Measurements from ENCODE around the gene DAB1.

Gene DAB1

DNA sequence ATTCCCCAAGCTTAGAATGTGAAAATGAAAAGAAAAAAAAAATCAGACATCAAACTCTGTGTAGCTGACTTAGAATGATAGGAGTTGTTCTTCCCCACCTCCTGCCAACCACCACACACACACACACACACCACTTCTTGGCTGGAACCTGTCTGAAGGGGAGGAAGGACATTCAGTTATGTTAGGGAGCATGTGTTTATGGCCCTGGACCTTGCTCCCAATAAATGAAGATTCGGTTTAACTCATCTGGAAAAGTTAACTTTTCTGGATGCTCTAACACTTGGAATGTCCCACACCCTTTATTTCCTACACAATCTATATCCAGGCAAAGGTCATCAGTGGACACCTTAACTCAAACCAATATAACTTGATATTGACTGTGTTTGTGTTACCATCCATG lies 112.4 kb downstream of the DAB1 start:
- no peak for DNase-seq

DNA sequence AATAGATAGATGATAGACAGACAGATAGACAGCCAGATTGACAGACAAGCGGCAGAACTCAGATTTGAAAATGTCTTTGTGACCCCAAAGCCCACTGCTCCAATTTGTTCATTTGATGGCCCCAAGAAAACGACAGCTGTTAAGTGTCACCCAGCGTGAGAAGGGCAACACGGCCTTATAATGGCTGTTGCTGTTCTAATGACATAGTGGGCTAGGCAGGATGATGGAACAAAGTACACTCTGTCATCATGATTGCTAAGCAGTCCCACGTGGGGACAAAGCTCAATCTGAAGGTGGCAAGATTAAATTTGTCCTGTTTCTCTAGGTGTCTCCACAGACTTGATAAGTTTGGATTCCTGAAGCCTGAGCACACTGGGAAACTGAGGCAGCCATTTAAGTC lies 112.9 kb downstream of the DAB1 start:
- DNase-seq: no peak

DNA sequence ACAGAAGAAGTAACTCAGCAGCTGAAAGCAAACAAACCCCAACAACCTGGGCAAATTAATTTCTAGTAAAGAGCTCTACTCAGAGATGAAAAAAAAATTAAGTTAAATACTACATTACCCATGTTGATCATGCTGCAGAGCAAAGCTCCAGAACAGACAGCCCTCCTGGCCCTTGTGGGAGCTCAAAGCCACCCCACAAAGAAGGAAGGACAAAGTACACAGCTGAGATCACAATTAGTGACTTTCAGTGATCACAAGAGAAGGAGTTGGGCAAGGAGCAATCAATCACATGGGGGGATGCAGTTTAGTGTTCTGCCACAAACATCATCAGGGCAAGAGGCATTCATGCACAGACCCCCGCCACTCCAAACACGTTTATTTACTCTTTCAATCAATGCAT lies 114.2 kb downstream of the DAB1 start:
- no peak for DNase-seq

DNA sequence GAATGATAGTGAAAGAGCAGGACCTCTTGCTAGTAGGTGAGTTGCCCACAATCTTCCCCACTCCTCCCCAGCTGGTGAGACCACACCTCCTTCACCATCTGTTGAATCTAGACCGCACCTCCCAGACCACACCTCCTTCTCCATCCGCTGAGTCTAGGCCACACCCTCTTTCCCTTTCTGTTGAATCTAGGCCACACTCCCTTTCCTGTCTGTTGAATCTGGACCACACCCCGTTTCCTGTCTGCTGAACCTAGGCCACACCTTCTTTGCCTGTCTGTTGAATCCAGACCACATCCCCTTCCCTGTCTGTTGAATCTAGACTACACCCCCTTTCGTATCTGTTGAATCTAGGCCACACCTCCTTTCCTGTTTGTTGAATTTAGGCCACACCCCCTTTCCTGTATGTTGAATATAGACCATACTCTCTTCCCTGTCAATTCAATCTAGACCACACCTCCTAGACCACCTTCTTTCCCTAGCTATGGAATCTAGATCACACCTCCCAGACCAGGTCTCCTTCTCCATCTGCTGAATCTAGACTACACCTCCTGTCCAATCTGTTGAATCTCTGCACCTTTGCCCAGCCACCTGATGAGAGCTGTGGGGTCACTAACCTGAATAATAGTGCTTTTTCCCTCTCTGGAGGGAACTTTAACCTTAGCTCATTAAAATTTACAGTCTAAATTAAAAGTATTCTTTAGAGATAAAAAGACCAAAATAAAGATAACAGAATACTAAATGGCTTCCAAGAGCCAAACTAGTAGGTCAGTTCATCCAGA lies 116.3 kb downstream of the DAB1 start:
- no peak for DNase-seq

DNA sequence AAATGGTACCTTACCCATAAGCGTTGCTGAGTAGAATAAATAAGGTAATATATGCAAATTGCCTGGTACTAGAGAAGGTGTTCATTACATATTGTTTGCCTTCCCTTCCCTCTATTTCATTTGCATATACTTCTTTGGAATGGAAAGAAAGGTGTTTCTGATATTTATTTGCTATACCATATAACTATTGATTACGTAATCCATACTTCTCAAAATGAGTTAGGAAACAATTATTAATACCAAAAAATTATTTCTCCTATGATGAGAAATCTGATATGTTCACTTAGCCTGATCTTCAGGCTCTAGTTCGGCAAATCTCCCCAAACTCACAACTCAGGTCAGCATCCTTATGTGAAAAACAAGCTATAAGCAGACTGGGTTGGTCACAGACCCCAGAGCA lies 119.3 kb downstream of the DAB1 start:
- DNase-seq: no peak

DNA sequence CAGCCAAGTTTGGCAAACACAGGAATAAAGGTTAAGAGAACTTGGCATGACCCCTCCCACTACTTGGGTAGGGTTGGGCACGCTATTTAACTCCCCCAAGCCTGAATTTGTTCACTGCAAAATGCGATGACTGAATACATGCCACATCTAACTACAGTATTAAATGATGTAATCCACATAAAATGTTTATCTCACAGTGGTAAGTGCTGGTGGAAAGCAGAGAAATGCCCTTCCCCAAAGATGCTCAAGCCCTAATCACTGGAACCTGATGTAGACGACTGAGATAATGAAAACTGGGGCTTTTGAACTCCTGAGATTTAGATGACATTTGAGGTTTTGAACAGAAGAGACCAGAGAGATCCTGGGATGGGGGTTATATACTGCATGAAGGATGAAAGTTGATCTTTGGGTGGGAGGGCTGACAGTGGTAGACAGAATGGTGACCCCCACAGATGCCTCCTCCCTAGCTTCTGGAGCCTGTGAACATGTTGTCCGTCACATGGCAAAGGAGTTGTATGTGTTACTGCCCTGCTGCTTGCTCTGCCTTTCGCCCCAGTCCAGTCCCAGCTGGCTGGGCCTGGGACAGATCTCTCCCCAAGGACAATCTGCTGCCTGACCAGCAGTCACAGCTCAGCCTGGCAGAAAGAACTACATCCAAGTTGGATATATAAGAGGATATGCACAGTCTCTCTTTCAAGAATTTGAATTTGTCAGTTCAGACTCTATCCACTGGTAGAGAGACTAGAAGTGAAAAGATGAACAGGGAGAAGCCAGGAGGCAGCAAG lies 120.9 kb downstream of the DAB1 start:
- no peak for DNase-seq

DNA sequence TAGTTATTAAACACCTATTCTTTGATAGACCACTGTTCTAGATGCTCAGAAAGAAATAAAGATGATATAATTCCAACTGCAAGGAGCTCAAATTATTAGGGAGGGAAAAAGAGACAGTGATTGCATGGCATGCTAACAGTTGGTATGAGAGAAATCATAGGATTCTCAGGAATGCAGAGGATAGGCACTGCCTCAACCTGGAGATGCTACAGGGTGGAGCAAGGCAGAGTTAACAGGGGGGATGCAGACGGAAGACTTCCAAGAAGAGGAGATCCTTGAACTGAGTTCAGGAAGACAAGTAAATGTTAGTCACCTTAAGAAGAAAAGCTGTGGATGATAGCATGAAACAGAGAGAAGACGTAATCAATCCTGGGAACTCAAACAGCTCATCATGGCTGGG lies 123.7 kb downstream of the DAB1 start:
- no peak for DNase-seq

DNA sequence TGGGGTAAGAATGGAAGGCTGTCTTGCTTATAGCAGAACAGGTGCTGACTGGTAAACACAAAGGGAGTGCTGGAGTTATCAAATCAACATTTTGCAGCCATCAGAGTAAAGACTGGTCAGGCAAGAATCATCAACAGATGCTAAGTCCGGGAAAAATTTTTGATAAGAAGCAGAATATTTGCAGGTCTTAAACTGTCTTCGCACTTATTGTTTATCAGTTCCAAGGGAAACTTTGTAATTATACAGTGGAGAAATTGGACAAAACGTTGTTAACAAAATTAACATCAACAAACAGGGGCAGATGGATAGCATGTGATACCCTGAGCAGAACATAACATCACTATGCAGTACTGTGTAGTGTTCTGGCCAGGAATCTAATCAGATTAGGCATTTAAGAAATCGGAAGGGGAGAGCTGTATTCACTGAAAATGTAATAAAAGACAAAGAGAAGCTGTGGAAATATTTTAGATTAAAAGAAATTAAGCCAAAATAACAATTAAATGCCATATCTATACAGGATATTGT lies 127.1 kb downstream of the DAB1 start:
- DNase-seq: no peak

DNA sequence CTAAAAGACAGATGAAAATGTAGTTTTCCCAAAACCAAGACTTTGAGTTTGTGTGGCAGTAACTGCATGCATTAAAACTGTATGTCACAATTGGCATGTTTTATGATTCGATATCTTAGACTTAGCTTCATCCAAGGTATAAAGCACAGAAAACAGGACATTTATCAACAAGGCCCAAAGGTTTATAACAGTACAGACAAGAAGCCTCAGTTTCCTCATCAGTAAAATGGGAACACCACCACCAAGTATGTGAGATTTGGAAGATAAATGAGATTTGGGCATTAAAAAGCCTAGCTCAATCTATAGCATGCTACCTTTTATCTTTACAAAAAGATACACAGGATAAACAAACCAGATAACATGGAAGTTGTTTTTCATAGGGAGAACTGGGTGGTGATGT lies 128.5 kb downstream of the DAB1 start:
- DNase-seq: no peak

DNA sequence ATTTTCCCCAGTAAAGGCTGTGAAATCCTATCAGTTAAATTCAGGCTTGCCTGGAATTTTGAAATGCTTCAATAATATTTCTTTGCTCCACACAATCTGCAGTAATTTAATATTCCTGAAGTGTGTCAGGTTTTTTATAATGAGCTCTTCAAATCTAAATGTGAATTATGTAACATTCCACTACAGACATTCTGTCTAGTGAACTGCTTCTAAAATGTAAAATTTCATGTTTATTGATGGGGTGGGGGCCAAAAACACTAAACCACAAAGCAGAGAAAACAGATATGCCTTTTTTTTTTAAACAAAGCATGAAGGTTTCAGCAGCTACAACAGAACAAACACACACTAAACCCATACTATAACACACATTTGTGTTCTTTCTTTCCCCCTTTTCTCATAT lies 129.7 kb downstream of the DAB1 start:
- no peak for DNase-seq

DNA sequence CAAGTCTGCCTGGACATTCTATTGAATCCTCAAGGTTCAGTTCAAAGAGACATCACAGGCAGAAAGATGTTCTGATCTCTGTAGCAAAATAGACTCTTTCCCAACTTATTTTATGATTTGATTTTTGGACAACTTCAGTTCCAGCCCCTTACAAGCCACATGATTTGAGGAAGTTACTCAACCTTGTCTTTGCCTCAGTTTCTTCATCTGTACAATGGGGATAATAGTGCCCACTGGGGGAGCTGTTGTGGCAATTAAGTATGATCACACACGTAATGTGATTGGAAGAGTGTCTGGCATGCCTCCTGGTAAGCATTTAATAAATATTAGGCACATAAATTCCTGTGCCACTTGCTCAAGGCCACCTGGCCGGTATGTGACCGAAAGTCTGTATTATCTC lies 130.6 kb downstream of the DAB1 start:
- DNase-seq: no peak

DNA sequence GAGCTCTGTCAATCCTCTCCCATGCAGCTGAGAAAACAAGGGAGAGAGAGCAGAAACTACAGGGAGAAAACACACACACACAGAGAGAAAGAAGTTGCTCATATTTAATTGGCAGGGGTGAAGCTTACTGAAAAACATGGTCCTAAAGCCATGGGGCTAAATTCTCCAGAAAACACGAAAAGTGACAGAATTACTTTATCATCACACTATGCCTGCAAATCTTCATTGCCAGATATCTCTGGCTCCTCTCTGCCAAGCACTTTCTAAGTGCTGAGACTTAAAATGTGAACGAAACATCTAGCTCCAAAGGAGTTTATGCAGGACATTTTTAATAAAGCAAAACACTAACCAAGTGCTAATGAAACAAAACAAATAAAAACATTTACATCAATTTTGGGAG lies 134.1 kb downstream of the DAB1 start:
- no peak for DNase-seq

DNA sequence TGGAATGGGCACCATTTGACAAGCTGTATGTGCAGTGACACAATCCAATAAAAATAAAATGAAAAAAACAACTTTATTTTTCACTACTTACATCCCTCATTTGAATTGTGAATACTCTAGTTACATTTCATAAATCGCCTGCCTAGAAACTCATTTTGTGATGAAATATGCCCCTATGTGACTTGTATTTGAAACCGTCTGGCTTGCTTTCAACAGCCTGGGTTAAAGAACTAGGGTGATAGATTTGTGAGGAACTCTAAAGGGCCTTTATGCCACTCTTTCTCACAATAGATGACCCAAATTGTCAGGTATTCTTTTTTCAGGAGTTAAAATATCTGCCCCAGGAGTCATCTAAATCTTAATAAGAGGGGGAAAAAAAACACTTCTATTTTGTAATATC lies 137.9 kb downstream of the DAB1 start:
- no peak for DNase-seq

DNA sequence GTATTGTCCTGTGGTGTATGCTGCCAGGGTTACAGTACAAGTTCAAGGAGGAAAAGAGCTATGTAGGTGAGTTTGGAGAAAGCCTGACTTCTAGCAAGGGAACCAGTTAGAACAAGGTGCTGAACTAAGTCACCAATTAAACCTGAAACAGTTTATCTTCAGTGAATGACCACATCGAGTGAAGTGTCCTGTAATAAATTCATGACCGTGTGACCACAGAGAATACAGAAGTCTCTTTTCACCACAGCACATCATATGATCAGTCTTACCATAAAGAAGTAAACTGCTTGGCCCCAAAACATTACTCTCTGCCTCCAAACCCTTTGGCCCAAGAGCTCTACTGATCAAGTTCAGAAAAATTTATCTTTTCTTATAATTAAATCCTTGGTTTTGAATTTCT lies 141.4 kb downstream of the DAB1 start:
- no peak for DNase-seq

DNA sequence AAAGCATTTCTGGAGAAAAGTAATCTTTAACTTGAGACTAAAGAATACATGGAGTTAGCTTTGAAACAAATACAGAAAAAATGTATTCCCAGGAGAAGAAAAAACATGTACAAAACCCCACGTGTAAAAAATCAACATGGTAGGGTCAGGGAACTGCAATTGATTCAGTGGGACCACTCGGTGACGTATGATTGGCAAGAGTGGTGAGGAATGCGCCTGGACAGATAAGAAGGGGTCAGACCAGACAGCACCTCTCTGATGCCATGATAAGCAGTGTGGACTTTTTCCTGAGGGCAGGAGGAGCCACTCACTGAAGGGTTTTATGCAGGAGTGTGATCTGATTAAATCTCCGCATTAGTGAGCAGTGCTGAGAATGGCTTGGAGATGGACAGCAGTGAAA lies 142.5 kb downstream of the DAB1 start:
- no peak for DNase-seq

DNA sequence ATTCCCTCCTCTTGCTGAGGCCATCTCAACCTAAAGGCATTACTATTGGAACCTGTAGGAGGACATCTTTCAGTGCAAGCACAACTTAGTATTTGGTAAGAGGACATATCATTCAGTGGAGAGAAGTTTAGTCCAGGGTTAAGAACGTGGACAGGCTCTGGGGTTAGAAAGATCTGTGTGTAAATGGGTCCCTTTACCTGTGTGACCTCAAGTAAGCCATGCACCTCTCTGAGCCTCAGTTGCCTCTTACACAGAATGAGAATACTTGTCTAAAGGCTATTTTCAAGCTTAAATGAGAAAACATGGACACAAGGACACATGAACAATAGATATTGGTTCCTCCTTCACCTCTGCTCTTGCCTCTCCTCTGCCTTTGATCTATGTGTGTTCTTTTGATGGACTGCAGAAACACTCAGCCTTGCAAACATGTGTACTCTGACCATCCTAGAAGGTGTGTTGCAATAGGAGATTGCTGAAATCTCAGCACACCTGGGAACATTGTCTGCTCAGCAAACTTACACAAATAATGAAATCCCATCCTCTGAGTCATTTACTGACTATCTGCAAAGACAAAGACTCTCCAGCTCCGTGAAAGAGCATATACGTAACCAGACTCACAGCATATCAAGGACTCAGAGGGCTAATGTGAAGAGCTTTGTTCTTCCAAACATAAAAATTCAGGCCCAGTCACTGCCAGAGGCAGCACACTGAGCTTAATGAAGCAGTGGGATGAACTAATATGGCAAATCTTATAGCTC lies 143.8 kb downstream of the DAB1 start:
- DNase-seq: no peak

DNA sequence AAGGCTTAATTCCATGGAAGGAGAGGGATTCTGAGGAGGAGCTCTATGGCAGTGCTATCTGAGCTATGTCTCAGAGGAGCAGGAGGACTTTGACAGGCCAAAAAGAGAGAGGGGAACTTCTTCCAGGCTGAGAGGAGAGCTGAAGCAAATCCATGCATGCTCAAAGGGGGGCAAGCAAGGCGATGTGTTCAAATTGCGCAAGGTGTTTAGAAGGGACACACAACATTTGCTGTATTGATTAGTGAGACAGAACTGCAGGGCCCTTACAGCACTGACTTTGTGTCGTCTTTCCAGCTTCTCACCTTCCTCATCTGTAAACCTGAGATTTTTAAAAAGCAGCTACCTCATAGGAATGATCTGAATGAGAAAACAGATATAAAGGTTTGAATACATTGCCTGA lies 145.3 kb downstream of the DAB1 start:
- DNase-seq: no peak

DNA sequence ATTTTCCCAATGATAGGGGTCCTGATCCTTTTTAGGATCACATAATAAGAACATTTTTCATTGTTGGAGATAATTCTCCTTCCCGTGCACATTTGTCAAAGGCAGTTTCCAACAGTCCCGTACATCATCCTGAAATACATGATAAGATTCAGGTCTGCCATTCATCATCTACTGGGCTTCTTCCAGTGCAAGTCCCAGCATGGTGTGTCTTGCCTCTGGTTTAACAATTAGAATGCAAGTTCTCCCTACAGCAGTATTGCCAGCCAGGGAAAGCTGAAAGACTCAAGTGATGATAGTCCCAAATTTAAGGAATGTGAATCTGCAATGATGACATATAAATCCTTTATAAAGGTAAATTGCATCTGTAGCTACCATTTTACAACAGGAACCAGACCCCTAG lies 146.2 kb downstream of the DAB1 start:
- no peak for DNase-seq

DNA sequence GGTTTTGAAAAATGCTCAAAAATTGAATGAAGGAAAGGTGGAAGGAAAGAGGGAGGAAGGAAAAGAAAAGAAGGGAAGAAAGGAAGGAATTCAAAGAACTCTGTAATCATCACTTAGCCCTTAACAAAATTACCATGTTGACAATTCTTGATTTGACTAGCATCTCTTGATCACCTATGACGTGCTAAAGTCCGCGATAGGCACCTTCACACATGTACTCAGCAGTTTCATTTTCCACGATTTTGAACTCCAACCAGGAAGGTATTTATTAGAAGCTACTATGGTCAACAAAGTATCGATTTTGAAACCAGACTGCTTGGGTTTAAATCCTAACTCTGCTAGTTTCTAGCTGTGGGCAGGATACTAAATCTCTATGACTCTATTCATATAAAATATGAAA lies 146.9 kb downstream of the DAB1 start:
- DNase-seq: no peak

DNA sequence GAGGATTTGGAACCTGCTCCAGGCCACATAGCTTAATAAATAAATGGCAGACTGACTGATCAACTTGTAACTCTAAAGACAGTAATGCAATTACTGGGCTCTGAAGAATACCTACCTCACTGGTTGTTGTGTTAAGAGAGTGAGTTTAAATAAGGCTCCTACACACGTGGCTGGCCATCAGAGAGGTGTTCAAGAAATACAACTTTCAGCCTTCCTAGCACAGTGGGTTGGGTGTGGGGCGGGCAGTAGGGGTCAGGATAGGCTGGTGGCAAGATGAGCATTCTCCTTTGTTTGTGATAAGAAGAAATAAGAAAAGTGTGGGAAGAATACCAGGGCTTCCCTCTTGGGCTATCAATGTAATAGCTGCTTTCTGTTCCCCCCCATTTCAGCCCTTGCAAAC lies 151.3 kb downstream of the DAB1 start:
- no peak for DNase-seq

DNA sequence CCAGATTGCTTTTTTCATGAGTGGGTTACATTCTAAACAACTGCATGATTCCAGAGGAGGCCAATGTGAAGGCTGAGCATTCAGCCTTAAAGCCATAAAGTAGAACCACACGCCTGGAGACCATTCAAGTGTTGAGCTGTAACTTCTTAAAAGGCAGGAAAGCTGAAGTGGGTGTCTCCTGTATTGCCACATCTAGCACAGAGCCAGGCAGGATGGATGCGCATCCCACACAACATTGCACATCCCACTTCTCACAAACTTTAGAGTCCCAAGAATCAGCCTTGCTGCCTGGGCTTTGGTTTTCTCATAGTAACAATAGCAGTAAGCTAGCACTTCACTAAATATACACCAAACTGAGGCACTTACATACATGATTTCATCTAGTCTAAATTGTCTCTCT lies 151.7 kb downstream of the DAB1 start:
- no peak for DNase-seq

DNA sequence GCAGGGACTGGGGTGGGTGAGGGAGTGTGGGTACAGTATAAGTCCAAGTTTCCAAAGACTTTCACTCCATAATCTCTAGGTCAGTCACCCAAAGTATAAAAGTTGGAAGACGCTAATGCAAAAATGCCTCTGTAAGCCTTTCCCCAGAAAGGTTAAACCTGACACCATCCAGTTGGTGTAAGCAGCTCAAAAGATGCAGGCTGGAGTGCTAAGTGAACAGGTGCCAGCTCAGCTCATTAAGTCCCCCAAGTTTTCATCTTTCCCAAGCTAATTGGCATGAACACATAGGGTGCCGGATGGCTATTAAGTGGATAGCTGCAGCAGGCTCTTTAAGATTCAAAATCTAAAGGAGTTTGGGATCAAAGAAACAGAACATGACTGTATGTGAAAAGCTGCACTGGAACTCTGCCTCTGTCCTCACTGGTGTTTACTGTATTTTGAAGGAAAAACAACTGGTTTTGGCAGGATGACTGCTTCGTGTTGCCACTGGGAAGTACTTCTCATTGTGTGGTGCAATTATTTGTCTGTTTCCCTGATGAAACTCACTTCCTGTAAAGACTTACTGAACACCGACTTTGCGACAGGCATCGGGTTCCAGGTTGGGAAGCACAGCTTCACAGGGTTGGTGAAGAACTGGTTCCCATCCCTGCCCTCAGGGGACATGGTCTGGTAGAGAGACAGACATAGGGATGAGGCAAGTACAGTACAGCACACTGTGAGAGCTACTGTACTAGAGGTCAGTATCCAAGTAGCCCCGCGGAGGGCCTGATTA lies 152.7 kb downstream of the DAB1 start:
- no peak for DNase-seq

Measured in SHP77 treated with DMSO at 0.1 percent for 48 hours (cell line).